ENCODE measurements around the gene SARDH.

Gene SARDH

GRCh38 chr9:133681658-133682306 is 56.4 kb downstream of the SARDH start:
- no peak for TF ChIP-seq MAX (IDR thresholded peaks at IDR 0.05; ENCODE audit: low read depth, low read length)
- TF ChIP-seq MYC (IDR thresholded peaks at IDR 0.05; ENCODE audit: low read depth, low read length): no peak
- no peak for TF ChIP-seq POLR2A (IDR thresholded peaks at IDR 0.05; ENCODE audit: extremely low read depth, insufficient read length)
- TF ChIP-seq CTCF (IDR thresholded peaks at IDR 0.05; ENCODE audit: low read depth, low read length): no peak
- no peak for DNase-seq (ENCODE audit: low read depth)
- no peak overlapping the region for H3K4me3 ChIP-seq (ENCODE audit: low read depth, low read length)

GRCh38 chr9:133680976-133681657 is 57.0 kb downstream of the SARDH start:
- no peak overlapping the region for H3K4me3 ChIP-seq (ENCODE audit: low read depth, low read length)
- TF ChIP-seq MYC (IDR thresholded peaks at IDR 0.05; ENCODE audit: low read depth, low read length) (no peak), MAX (IDR thresholded peaks at IDR 0.05; ENCODE audit: low read depth, low read length) (no peak), CTCF (IDR thresholded peaks at IDR 0.05; ENCODE audit: low read depth, low read length) (no peak), POLR2A (IDR thresholded peaks at IDR 0.05; ENCODE audit: extremely low read depth, insufficient read length) (no peak)
- DNase-seq (ENCODE audit: low read depth): no peak

- TF ChIP-seq POLR2A (IDR thresholded peaks at IDR 0.05; ENCODE audit: extremely low read depth, insufficient read length): no peak
- no peak for TF ChIP-seq CTCF (IDR thresholded peaks at IDR 0.05; ENCODE audit: low read depth, low read length)
- no peak for TF ChIP-seq MYC (IDR thresholded peaks at IDR 0.05; ENCODE audit: low read depth, low read length)
- no peak for TF ChIP-seq MAX (IDR thresholded peaks at IDR 0.05; ENCODE audit: low read depth, low read length)
- DNase-seq (ENCODE audit: low read depth): no peak
Observed at GRCh38 chr9:133680250-133680975, 57.7 kb downstream of the SARDH start.

GRCh38 chr9:133679466-133680061 is 58.6 kb downstream of the SARDH start:
- TF ChIP-seq POLR2A (IDR thresholded peaks at IDR 0.05; ENCODE audit: extremely low read depth, insufficient read length): no peak
- no peak for TF ChIP-seq CTCF (IDR thresholded peaks at IDR 0.05; ENCODE audit: low read depth, low read length)
- no peak for TF ChIP-seq MAX (IDR thresholded peaks at IDR 0.05; ENCODE audit: low read depth, low read length)
- no peak for TF ChIP-seq MYC (IDR thresholded peaks at IDR 0.05; ENCODE audit: low read depth, low read length)
- DNase-seq (ENCODE audit: low read depth): no peak
- H3K4me3 ChIP-seq (ENCODE audit: low read depth, low read length): no peak overlapping the region

More at GRCh38 chr9:133680250-133680975, 57.7 kb downstream of the SARDH start:
- H3K4me3 ChIP-seq (ENCODE audit: low read depth, low read length): no peak overlapping the region

GRCh38 chr9:133679056-133679455 is 59.1 kb downstream of the SARDH start:
- H3K4me3 ChIP-seq (ENCODE audit: low read depth, low read length): no peak overlapping the region
- DNase-seq (ENCODE audit: low read depth): no peak
- TF ChIP-seq MYC (IDR thresholded peaks at IDR 0.05; ENCODE audit: low read depth, low read length): no peak
- TF ChIP-seq POLR2A (IDR thresholded peaks at IDR 0.05; ENCODE audit: extremely low read depth, insufficient read length): no peak
- TF ChIP-seq CTCF (IDR thresholded peaks at IDR 0.05; ENCODE audit: low read depth, low read length): no peak
- TF ChIP-seq MAX (IDR thresholded peaks at IDR 0.05; ENCODE audit: low read depth, low read length): no peak

All from NB4 (cell line).